Occipital lobe (tissue), 2 donors: ENCODE results near the gene TRIM34. TPM values are rescaled to one million over a fixed set of nuclear protein-coding genes. Genes with fewer than 3 reads are reported as not detected.
A peak's percentile ranks its signal among the peaks of the same experiment; 100 is the strongest.
"Not testable (repeated sequence)": the region's sequence is repeated elsewhere in the genome, so short reads cannot be mapped to it uniquely, and the experiment has no call there.

Experiments
- DNase-seq: peaks from one replicate; lab custom pipeline; 2025; lab: John Stamatoyannopoulos, UW
- total RNA-seq: library from RNA; depleted of rRNA; stranded (reverse); fragments of >200 nt; gene quantifications from one replicate; pipeline ENCODE4 v1.2.3, GENCODE V29; 2014

The TRIM34 gene, protein sequence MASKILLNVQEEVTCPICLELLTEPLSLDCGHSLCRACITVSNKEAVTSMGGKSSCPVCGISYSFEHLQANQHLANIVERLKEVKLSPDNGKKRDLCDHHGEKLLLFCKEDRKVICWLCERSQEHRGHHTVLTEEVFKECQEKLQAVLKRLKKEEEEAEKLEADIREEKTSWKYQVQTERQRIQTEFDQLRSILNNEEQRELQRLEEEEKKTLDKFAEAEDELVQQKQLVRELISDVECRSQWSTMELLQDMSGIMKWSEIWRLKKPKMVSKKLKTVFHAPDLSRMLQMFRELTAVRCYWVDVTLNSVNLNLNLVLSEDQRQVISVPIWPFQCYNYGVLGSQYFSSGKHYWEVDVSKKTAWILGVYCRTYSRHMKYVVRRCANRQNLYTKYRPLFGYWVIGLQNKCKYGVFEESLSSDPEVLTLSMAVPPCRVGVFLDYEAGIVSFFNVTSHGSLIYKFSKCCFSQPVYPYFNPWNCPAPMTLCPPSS
- total RNA-seq = 2.8 TPM

DNA sequence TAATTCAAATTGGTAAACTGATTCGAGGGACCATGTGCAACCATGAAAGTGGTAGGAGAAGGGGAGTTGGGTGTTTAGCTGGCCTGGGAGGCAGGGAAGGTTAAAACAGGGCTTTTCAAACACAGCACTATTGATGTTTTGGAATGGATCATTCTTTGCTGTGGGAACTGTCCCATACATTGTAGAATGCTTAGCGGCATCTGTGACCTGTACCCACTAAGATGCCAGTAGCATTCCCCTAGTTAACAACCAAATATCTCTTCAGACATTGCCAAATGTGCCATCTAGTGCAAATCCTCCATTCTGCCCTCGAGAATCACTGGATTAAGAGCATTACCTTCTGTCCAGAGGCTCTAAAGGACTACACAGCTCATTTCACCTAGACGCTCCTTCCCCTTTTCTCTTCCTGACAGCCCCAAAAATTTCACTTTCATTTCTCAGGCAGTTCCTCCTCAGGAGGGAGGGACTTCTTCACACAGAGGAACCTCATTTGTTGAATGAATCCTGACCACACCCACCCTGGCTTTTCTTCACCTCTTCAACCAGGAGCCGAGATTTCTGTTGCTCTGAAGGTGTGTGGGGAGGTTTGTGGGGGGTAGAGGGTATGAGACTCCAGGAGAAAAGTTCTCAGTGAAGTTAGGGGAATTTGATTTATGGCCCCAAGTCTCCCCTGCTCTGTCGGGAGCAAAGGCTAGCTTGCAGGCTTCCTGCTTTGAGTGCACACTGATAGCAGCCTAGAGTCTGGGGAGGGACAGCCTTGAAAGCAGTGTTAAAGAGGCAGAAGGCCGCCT lies at the start of gene TRIM34:
Gene TRIM34 (plus strand): TSS at position 513 of the 791 bp plus-strand sequence. CDS start 7,331 bp downstream, outside the sequence.
- DNase-seq = peak; percentile 9

DNA sequence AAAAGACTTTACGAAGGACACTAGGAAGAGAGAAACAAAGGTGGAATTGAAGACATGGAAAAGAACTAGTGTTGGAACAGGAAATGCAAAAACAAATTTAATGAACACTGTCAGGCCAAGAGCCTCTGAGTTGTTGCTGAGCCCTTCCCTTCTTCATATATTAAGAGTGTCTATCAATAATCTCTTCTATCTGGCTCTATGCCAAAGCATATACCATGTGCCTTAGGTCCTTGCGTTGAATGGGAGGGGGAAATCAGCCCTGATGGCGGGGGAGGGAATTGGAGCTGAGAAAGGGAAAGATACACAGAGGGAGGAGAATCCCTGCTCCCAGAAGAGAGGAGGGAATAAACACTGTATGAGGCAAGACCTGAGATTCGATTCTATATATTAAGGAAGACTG lies 49.6 kb upstream of the TRIM34 start:
- DNase-seq = no peak

DNA sequence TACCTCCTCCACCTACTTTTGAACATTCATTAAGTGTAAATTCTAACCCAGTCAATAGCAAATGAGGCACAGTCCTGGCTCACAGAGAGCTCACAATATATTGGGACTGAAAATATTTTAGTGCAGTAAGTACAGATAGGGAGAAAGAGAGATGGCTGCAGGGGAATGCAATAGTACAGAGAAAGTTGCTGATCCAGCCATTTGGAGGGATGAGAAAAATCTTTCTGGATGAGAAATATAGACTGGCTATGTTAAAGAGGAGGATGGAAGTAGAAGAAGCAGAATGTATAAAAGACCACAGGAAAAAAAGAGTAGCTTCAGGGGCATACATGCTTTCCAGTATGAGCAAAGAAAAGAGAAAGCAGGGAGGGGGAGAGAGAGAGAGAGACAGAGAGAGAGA lies 47.7 kb upstream of the TRIM34 start:
- DNase-seq = no peak

DNA sequence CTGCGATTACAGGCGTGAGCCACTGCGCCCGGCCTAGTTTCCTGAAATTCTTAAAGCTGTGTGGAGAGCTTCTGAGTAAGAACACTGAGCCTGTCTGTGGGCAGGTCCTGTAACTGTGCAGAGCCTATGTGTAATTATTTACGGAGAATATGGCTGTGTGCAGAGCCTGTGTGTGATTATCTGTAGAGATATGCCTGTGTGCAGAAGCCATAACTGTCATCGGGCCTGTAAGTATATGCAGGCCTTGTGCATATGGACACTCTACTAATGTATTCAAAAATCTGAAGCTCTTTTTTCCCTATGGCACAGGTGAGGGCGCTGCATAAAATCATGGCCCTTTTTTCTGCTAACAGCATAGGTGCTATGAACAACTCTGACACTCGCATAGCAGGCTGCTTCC lies 44.2 kb upstream of the TRIM34 start, which contains the start of gene OR52B6:
Gene OR52B6 (plus strand): TSS at position 301 of the 400 bp plus-strand sequence. CDS start 0 bp downstream, at position 301.
- no peak for DNase-seq

DNA sequence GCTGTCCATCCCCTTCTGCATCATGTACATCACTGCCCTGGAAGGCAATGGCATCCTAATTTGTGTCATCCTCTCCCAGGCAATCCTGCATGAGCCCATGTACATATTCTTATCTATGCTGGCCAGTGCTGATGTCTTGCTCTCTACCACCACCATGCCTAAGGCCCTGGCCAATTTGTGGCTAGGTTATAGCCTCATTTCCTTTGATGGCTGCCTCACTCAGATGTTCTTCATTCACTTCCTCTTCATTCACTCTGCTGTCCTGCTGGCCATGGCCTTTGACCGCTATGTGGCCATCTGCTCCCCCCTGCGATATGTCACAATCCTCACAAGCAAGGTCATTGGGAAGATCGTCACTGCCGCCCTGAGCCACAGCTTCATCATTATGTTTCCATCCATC lies 43.8 kb upstream of the TRIM34 start:
- no peak for DNase-seq

DNA sequence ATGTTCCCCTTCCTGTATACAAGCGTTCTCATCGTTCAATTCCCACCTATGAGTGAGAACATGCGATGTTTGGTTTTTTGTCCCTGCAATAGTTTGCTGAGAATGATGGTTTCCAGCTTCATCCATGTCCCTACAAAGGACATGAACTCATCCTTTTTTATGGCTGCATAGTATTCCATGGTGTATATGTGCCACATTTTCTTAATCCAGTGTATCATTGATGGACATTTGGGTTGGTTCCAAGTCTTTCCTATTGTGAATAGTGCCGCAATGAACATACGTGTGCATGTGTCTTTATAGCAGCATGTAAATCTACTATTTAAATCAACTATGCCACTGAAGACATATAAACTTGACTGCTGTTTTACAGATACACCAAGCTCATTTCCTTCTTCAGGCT lies 40.3 kb upstream of the TRIM34 start:
- not testable (repeated sequence) for DNase-seq

DNA sequence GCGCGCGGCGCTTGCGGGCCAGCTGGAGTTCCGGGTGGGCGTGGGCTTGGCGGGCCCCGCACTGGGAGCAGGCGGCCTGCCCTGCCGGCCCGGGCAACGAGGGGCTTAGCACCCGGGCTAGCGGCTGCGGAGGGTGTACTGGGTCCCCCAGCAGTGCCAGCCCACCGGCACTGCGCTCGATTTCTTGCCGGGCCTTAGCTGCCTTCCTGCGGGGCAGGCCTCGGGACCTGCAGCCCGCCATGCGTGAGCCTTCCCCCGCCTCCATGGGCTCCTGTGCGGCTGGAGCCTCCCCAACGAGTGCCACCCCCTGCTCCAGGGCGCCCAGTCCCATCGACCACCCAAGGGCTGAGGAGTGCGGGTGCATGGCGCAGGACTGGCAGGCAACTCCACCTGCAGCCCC lies 34.9 kb upstream of the TRIM34 start:
- DNase-seq = not testable (repeated sequence)

DNA sequence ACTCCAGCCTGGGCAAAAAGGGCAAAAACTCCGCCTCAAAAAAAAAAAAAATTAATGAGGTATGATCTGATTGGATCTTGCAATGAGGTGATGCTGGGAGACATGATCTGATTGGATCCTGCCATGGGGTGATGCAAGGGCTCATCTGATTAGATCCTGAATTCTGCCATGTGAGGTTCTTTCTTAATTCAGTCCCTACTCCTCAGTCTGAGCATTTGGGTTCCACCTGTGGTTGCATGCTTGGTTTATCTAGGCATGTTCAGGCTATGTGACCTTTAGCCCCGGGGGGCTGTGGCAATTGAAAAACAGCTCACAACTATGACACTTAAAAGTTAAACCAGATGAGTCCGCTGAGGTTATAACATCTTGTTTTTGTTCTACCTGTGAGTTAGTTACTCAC lies 33.2 kb upstream of the TRIM34 start:
- no peak for DNase-seq

DNA sequence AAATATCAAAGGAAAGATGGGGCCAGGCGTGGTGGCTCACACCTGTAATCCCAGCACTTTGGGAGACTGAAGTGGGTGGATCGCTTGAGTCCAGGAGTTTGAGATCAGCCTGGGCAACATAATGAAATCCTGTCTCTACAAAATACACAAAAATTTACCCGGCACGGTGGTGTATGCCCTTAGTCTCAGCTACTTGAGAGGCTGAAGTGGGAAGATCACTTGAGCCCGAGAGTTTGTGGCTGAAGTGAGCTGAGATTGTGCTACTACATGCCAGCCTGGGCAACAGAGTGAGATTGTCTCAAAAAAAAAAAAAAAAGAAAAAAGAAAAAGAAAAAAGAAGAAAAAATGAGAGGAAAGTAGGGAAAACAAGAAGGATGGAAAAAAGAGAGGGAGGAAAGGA lies 32.2 kb upstream of the TRIM34 start:
- no peak for DNase-seq

DNA sequence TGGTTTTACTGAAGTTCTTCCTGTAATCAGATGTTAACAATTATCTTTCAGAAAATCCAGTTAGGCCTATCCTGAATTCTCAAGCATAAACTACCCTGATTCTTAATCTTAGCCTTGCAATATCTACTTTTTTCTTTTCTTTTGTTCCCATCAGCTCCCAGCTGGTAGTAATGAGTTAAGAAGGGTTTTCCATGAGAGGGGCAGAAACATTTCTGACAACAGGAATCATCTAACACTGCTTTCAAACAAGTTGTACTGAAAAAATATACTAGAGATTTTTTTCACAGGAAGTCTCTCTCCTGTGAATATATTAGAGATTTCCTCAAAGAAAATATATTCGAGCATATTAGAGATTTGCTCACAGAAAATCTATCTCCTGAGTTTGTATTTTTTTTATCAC lies 31.7 kb upstream of the TRIM34 start:
- DNase-seq = no peak

DNA sequence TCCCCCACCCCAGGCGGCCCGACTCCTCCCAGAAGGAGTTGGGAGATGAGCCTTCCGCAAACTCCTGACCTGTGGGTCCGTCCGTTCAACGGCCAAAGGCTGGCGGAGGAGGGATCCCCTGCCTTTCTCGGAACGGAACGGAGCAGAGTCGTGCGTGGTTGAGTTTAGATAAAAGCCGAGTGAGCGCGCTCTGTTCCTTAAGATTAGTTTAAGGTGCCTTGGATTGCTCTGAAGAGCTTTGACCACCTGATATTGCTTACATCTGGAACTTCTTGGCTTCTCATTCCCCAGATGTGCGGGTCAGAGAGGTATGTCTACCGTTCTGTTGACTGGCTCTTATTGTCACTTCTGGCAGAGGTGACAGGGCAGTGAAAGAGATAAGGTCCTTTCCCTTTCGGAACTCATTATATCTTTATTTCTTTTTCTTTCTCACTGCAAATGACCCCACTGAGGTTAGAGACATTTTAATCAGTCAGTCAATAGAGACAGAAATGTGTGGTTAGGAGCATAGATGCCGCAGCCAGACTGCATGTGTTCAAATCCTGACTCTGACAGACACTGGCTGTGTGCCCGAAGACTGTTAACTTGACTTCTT lies 28.1 kb upstream of the TRIM34 start, which contains the start of gene TRIM6:
Gene TRIM6 (plus strand): TSS at position 31 of the 595 bp plus-strand sequence. CDS start 261 bp downstream, at position 292.
- DNase-seq = no peak

DNA sequence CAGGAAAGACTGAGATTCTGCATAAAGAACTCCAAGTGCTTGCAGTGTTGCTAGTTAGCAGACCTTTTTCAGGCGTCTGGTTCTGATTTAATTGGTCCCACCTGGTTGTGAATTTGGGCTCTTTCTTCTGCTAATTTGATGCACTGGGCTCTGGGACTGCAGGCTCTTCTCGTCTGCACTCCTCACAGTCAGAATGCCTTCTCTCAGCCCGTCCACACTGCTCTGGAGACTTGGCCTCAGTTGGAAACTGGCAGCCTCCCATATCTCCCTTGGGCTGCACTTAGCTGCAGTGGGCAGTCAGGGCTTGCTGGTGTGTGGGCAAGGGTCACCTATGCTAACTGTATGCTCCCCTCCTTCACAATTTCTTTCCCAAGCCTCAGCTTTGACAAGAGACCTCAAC lies 26.8 kb upstream of the TRIM34 start:
- DNase-seq = no peak

DNA sequence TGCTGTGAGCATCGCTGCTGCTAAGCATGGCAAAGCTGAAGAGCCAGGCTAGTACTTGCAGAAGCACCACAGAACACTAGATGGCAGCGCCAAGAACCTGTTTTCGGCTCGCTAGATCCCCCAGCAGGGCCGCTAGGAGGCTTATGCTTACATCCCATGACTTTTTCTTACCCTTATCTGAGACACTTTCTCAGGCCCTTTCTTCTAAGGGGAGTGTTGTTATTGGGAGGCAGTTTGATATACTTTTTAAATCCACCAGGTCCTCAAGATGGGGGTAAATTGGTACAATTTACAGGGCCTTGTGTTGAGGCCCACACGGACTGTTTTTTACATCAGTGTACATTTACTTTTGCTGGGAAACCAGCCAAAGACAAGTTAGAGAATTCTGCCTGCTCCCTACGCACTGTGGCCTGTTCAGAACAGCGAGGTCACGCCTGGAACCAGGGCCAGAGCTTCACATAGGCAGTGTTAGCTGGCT lies 24.4 kb upstream of the TRIM34 start:
- DNase-seq = no peak

DNA sequence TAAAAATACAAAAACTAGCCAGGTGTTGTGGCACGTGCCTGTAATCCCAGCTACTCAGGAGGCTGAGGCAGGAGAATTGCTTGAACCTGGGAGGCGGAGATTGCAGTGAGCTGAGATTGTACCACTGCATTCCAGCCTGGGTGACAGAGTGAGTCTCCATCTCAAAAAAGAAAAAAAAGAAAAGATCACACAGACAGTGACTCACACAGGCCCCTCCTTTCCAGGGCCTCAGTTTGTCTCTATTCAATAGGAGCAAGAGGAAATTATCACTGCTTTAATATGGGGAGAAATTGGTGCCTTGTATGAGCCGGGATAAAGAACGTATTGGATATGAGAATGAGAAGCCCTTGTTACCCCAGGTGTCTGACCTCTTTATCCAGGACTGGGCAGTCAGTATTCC lies 22.0 kb upstream of the TRIM34 start:
- DNase-seq = not testable (repeated sequence)

DNA sequence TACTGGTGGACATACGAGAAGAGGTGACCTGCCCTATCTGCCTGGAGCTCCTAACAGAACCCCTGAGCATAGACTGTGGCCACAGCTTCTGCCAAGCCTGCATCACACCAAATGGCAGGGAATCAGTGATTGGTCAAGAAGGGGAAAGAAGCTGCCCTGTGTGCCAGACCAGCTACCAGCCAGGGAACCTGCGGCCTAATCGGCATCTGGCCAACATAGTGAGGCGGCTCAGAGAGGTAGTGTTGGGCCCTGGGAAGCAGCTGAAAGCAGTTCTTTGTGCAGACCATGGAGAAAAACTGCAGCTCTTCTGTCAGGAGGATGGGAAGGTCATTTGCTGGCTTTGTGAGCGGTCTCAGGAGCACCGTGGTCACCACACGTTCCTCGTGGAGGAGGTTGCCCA lies 21.5 kb upstream of the TRIM34 start:
- DNase-seq = no peak

DNA sequence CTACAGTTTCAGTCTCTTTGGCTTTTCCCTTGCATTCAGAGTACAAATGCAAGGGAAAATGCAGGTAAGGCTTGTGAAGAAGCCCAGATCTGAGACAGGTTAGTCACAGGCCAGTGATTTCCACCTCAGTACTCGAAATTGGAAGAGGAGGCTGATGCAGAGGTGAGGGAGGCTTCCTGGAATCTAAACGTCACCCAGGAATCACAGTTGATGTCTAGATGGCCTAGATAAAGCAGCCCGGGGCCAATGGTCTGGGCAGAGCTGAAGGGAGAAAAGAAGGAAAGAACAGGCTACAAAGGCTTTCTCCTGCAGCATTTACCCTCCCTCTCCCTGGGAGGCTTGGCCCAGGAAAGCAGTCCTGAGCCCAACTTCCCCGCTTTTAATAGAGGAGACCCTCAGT lies 19.9 kb upstream of the TRIM34 start:
- no peak for DNase-seq

DNA sequence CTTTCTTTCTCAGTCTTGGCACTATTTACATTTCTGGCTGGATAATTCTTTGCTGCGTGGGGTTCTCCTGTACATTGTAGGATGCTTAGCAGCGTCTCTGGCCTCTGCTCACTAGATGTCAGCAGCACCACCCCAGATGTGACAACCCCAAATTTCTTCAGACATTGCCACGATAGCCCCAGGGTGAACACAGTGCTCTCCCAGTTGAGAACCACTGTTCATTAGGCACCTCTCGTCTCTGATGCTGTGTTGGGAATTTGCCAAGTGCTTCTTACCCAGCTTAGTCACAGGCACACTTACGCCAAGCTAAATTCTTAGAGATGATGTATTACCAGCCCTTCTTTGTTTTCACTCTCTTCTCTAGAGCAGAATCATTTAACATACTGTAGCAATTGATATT lies 19.0 kb upstream of the TRIM34 start:
- DNase-seq = no peak

DNA sequence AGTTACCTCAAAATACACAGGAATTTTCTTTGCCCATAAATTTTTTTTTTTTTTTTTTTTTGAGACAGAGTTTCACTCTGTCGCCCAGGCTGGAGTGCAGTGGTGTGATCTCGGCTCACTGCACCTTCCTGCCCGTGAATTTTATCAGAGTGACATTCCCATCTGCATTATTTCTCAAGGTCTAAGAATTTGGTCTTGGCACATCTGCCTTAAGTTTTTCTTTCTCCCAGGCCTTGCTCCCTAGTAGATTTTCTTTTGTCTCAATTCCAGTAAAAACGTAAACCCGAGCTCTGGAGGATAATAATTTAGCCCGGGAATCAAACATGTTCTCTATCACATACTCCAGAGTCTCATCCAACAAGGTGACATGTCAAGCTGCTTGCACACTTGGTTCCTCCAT lies 16.0 kb upstream of the TRIM34 start:
- DNase-seq = no peak

DNA sequence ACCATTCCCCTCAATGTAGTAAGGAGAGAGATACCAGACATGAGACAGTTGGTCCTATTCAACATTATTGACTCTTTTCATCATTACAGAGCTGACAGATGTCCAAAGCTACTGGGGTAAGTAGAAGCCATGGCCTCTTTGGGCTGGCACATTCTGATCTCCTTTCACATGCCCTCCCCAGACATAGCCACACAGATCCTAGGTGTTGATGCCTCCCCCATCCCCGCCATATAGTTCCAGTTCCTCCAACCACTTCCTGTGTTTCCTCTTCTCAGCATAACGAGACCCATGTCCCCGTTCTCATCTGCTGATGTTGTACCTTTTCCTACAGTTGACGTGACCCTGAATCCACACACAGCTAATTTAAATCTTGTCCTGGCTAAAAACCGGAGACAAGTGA lies 14.4 kb upstream of the TRIM34 start:
- DNase-seq = no peak

DNA sequence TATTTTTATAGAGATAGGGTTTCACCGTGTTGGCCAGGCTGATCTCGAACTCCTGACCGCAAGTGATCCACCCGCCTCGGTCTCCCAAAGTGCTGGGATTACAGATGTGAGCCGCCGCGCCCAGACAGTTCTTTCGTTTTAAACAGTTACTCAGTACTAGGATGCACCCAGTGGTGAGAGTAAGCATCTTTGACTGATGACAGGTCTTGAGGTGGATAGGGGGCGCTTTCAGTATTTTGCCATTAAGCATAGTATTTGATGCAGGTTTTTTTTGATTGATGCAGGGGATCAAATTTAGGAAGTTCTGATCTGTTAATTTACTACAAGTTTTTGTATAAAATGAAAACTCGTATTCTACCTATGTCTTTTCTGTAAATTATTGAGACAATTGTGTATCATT lies 13.2 kb upstream of the TRIM34 start:
- no peak for DNase-seq

DNA sequence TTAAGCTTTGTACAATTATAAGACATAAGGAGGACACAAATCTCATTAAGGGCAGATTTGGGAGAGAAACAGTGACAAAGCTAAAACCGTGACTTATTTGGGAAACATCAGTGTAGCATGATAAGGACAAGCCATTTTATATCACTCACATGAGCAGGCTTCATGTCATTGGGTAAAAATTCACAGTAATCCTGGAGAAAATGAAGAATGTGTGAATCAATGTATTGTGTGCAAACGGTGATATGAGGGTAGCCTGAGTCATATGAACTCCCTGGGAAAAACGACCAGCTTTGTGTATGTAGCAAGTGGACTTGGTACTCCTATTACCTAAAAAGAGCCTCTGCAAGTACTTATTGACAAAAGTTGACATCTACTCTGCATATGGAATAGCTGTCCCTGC lies 6.0 kb upstream of the TRIM34 start:
- no peak for DNase-seq
